ACC112 (cell line): Measurements from ENCODE around the gene MTHFD1.
"Not testable (repeated sequence)": the region's sequence is repeated elsewhere in the genome, so short reads cannot be mapped to it uniquely, and the experiment has no call there.

ENCODE experiments used
- H2AFZ ChIP-seq: fragments of 200-600 bp; sonication (generic); one replicate; pipeline ENCODE4 v1.6.0; 2017; ENCODE audit warnings: antibody characterized with exemption, low read length; ENCODE audit not compliant: unreplicated experiment
- H3K27ac ChIP-seq: fragments of 200-600 bp; sonication (generic); 2 replicates; pipeline ENCODE4 v1.5.1; 2014; ENCODE audit warnings: low read depth, mild to moderate bottlenecking, antibody characterized with exemption, low read length, moderate library complexity
- H3K27me3 ChIP-seq: fragments of 200-600 bp; sonication (generic); 2 replicates; pipeline ENCODE4 v1.6.1; 2014; ENCODE audit warnings: mild to moderate bottlenecking, antibody characterized with exemption, low read length, moderate library complexity, mixed read lengths; ENCODE audit not compliant: insufficient read depth
- H3K36me3 ChIP-seq: fragments of 200-600 bp; sonication (generic); 2 replicates; pipeline ENCODE4 v1.6.1; 2016; ENCODE audit warnings: mild to moderate bottlenecking, antibody characterized with exemption, low read length, moderate library complexity, mixed read lengths; ENCODE audit not compliant: insufficient read depth
- H3K4me1 ChIP-seq: fragments of 200-600 bp; sonication (generic); one replicate; pipeline ENCODE4 v1.6.1; 2016; ENCODE audit warnings: low read length, mixed read lengths; ENCODE audit not compliant: insufficient read depth, unreplicated experiment, control insufficient read depth
- H3K4me3 ChIP-seq: fragments of 200-600 bp; sonication (generic); 2 replicates; pipeline ENCODE4 v1.5.1; 2014; ENCODE audit warnings: mild to moderate bottlenecking, low read depth, low read length
- H3K79me2 ChIP-seq: fragments of 200-600 bp; sonication (generic); one replicate; pipeline ENCODE4 v1.6.0; 2016; ENCODE audit warnings: low read length; ENCODE audit not compliant: control insufficient read depth, unreplicated experiment, insufficient read depth

Gene MTHFD1

GRCh38 chr14:64387232-64387781, 846 bp upstream of the MTHFD1 start:
- Histone ChIP-seq H3K36me3 (peaks cover 16% of the 10 kb centered on the region), H3K27me3 (no peaks in the 10 kb centered on the region), H2AFZ (peak overlapping the region; percentile 43), H3K4me3 (peak overlapping the region; percentile 84), H3K27ac (peak overlapping the region; percentile 74), H3K79me2 (peaks cover 45% of the 10 kb centered on the region), H3K4me1 (peaks cover 5% of the 10 kb centered on the region)

GRCh38 chr14:64388533-64389285, 556 bp downstream of the MTHFD1 start:
- peak overlapping the region; percentile 91 for H2AFZ ChIP-seq
- H3K4me3 ChIP-seq: peak overlapping the region; percentile 84
- H3K27ac ChIP-seq: peak overlapping the region; percentile 74
- H3K27me3 ChIP-seq: no peaks in the 10 kb centered on the region
- H3K79me2 ChIP-seq: peaks cover 59% of the 10 kb centered on the region
- peaks cover 5% of the 10 kb centered on the region for H3K4me1 ChIP-seq
- H3K36me3 ChIP-seq: peaks cover 22% of the 10 kb centered on the region

GRCh38 chr14:64391113-64391725, 3.1 kb downstream of the MTHFD1 start:
- no peak overlapping the region for H2AFZ ChIP-seq
- no peak overlapping the region for H3K4me3 ChIP-seq
- no peaks in the 10 kb centered on the region for H3K27me3 ChIP-seq
- peaks cover 81% of the 10 kb centered on the region for H3K79me2 ChIP-seq
- H3K27ac ChIP-seq: no peak overlapping the region
- peaks cover 3% of the 10 kb centered on the region for H3K4me1 ChIP-seq
- H3K36me3 ChIP-seq: peaks cover 22% of the 10 kb centered on the region

- no peaks in the 10 kb centered on the region for H3K4me1 ChIP-seq
- no peaks in the 10 kb centered on the region for H3K27me3 ChIP-seq
- H3K4me3 ChIP-seq: no peak overlapping the region
- no peak overlapping the region for H3K27ac ChIP-seq
- no peak overlapping the region for H2AFZ ChIP-seq
- peaks cover 80% of the 10 kb centered on the region for H3K79me2 ChIP-seq
- peaks cover 22% of the 10 kb centered on the region for H3K36me3 ChIP-seq
Measured at GRCh38 chr14:64391986-64392385, 3.8 kb downstream of the MTHFD1 start.

- not testable (repeated sequence) for H3K4me3 ChIP-seq, H3K27ac ChIP-seq, H2AFZ ChIP-seq, H3K27me3 ChIP-seq, H3K4me1 ChIP-seq
- Histone ChIP-seq H3K36me3 (peaks cover 22% of the 10 kb centered on the region), H3K79me2 (peaks cover 84% of the 10 kb centered on the region)
Measured at GRCh38 chr14:64393189-64393726, 5.1 kb downstream of the MTHFD1 start.

GRCh38 chr14:64394423-64394822, 6.3 kb downstream of the MTHFD1 start:
- Histone ChIP-seq H2AFZ (no peak overlapping the region), H3K79me2 (peaks cover 79% of the 10 kb centered on the region), H3K4me1 (no peaks in the 10 kb centered on the region), H3K27ac (no peak overlapping the region), H3K4me3 (no peak overlapping the region), H3K36me3 (peaks cover 22% of the 10 kb centered on the region), H3K27me3 (no peaks in the 10 kb centered on the region)

GRCh38 chr14:64394977-64395633, 7.0 kb downstream of the MTHFD1 start:
- H2AFZ ChIP-seq: no peak overlapping the region
- no peak overlapping the region for H3K27ac ChIP-seq
- no peaks in the 10 kb centered on the region for H3K27me3 ChIP-seq
- peaks cover 72% of the 10 kb centered on the region for H3K79me2 ChIP-seq
- peaks cover 22% of the 10 kb centered on the region for H3K36me3 ChIP-seq
- no peak overlapping the region for H3K4me3 ChIP-seq
- no peaks in the 10 kb centered on the region for H3K4me1 ChIP-seq

GRCh38 chr14:64400829-64401459, 12.8 kb downstream of the MTHFD1 start:
- no peak overlapping the region for H3K4me3 ChIP-seq
- peaks cover 22% of the 10 kb centered on the region for H3K36me3 ChIP-seq
- H3K27ac ChIP-seq: no peak overlapping the region
- no peak overlapping the region for H2AFZ ChIP-seq
- H3K27me3 ChIP-seq: no peaks in the 10 kb centered on the region
- H3K4me1 ChIP-seq: no peaks in the 10 kb centered on the region
- H3K79me2 ChIP-seq: peaks cover 38% of the 10 kb centered on the region

GRCh38 chr14:64401949-64402348, 13.8 kb downstream of the MTHFD1 start:
- Histone ChIP-seq H3K36me3 (peaks cover 22% of the 10 kb centered on the region), H3K27ac (no peak overlapping the region), H3K27me3 (no peaks in the 10 kb centered on the region), H3K4me3 (no peak overlapping the region), H3K4me1 (no peaks in the 10 kb centered on the region), H2AFZ (no peak overlapping the region), H3K79me2 (peaks cover 38% of the 10 kb centered on the region)

- no peak overlapping the region for H3K27ac ChIP-seq
- H3K36me3 ChIP-seq: peaks cover 22% of the 10 kb centered on the region
- H3K27me3 ChIP-seq: no peaks in the 10 kb centered on the region
- H2AFZ ChIP-seq: no peak overlapping the region
- H3K4me1 ChIP-seq: peaks cover 10% of the 10 kb centered on the region
- no peak overlapping the region for H3K4me3 ChIP-seq
- peaks cover 29% of the 10 kb centered on the region for H3K79me2 ChIP-seq
Measured at GRCh38 chr14:64405295-64405694, 17.1 kb downstream of the MTHFD1 start.
